ENCODE measurements around the gene RETSAT. TPM values are rescaled to one million over a fixed set of nuclear protein-coding genes. Genes with fewer than 3 reads are reported as not detected.
"Not testable (repeated sequence)": the region's sequence is repeated elsewhere in the genome, so short reads cannot be mapped to it uniquely, and the experiment has no call there.

Gene RETSAT
- total and polyA plus RNA-seq, 11 donors, result 22.5 to 74.9 (median 40.2) TPM

DNA sequence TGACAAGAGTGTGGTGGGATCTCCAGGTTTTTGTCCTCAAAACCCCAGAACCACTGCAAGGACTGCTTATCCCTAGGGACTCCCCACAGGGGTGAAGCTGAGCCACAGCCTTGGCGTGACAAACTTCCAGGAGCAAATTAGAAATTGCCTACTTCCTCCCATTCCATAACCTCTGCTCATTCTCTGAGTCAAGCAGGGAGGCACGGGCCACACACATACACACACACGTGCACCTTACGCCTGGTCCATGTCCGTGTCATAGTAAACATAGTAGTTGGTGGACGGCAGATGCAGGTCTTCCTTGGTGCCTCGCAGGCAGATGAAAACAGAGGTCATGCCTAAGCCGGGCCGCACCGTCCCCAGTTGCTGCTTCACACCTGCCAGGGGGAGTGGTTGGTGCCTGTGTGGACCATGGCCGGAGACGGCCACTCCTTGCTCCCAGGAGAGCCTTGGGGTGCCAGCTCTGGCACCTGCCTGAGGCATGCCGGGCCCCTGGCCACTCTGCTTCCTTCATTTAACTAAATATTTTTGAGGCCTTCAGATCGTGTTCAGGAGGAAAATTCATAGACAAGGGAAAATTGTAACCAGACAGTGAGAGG lies 9.9 kb downstream of the RETSAT start:
- H3K4me3 ChIP-seq, result no peak overlapping the region
- no peak overlapping the region for H3K27ac ChIP-seq
- DNase-seq (no peak), ATAC-seq (no peak)
- no peaks in the 10 kb centered on the region for H3K27me3 ChIP-seq
- no peaks in the 10 kb centered on the region for H3K9me3 ChIP-seq
- TF ChIP-seq, protein P1, sequence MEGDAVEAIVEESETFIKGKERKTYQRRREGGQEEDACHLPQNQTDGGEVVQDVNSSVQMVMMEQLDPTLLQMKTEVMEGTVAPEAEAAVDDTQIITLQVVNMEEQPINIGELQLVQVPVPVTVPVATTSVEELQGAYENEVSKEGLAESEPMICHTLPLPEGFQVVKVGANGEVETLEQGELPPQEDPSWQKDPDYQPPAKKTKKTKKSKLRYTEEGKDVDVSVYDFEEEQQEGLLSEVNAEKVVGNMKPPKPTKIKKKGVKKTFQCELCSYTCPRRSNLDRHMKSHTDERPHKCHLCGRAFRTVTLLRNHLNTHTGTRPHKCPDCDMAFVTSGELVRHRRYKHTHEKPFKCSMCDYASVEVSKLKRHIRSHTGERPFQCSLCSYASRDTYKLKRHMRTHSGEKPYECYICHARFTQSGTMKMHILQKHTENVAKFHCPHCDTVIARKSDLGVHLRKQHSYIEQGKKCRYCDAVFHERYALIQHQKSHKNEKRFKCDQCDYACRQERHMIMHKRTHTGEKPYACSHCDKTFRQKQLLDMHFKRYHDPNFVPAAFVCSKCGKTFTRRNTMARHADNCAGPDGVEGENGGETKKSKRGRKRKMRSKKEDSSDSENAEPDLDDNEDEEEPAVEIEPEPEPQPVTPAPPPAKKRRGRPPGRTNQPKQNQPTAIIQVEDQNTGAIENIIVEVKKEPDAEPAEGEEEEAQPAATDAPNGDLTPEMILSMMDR (IDR thresholded peaks at IDR 0.05), result no peak
- TF ChIP-seq POLR2A (IDR thresholded peaks at IDR 0.05), result no peak
- intact Hi-C loops (cut with DNase I), result no loop called here
- peaks cover 0 to 5% (median 0%) of the 10 kb centered on the region in 12 donors for H3K4me1 ChIP-seq
- WGBS, 4 donors, result 91 to 96% (median 92%) methylated on average over 14 of the region's 14 CpGs
- peaks cover 0 to 70% (median 60%) of the 10 kb centered on the region in 9 donors for H3K36me3 ChIP-seq

DNA sequence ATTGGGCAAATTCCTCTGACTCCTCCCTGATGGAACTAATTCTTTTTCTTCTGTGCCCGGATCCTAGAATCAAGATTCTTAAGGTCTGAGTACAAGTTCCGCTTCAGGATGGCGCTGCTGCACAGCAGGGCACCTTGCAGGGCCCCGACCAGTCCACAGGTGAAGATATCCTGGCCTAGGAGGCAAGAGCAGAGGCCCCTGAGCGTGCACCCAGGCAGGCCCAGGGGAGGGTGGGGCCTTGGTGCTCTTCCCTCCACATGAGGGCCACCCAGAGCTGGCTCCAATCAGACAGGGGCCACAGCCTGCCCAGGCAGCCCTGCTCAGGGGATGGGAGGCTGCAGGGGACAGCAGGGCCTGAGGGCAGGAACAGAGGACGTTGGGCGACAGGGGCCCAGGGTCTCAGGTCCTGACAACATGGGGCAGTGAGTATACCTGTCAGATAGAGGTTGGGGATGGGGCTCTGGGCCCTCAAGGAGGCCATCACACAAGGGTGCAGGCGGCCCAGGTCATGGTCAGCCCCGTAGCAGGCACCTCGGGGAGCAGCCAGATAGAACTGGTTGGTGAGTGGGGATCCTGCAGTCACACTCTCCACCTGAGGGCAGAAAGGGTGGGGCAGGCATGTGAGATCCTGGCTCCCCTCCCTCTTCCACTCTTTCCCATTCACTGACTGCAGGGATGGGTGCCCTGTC lies 11.0 kb downstream of the RETSAT start:
- not testable (repeated sequence) for H3K4me3 ChIP-seq, H3K4me1 ChIP-seq, H3K27me3 ChIP-seq, H3K9me3 ChIP-seq, H3K27ac ChIP-seq, DNase-seq
- intact Hi-C loops (cut with DNase I), result loop anchor here in 3 of 10 donors (1.0 to 2.0 kb wide), 3 partner anchors 25 to 29 kb away; no protein-coding TSS in a partner anchor
- peak in 3 of 4 donors; percentile 21 to 55 (median 22) for ATAC-seq
- peaks cover 0 to 65% (median 50%) of the 10 kb centered on the region in 9 donors for H3K36me3 ChIP-seq
- WGBS, 4 donors, result 89 to 95% (median 93%) methylated on average over 5 to 10 of the region's 10 CpGs

DNA sequence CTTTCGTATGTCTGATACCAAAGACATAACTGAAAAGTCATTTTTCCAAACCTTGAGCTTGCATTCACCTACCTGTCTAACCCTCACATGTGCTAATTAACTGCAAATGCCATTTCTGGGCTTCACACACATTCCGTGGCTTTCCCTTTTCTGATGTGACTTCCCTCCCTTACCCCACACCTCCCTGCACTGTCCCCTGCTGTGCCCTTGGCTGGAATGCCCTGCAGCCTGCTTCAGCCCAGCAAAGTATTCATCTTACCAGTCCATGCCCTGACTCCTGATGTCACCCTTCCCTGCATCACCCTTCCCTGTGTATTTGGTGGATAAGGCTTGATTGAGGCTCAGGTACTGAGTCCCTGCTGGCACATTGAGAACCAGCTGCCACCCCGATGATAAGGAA lies 12.2 kb downstream of the RETSAT start:
- Histone ChIP-seq H3K4me1 (peaks cover 0 to 5% (median 0%) of the 10 kb centered on the region in 12 donors), H3K36me3 (peaks cover 0 to 53% (median 38%) of the 10 kb centered on the region in 9 donors), H3K27me3 (no peaks in the 10 kb centered on the region), H3K27ac (no peak overlapping the region), H3K4me3 (no peak overlapping the region), H3K9me3 (no peaks in the 10 kb centered on the region)
- DNase-seq, result no peak
- intact Hi-C loops (cut with DNase I), result loop anchor here in 2 of 10 donors (2.0 kb wide), 2 partner anchors 23 to 27 kb away; no protein-coding TSS in a partner anchor
- WGBS, 4 donors, result 88 to 95% (median 92%) methylated on average over 3 of the region's 3 CpGs
- TF ChIP-seq POLR2A (IDR thresholded peaks at IDR 0.05), result no peak
- TF ChIP-seq, protein P1 (IDR thresholded peaks at IDR 0.05), result no peak
- ATAC-seq, result no peak

DNA sequence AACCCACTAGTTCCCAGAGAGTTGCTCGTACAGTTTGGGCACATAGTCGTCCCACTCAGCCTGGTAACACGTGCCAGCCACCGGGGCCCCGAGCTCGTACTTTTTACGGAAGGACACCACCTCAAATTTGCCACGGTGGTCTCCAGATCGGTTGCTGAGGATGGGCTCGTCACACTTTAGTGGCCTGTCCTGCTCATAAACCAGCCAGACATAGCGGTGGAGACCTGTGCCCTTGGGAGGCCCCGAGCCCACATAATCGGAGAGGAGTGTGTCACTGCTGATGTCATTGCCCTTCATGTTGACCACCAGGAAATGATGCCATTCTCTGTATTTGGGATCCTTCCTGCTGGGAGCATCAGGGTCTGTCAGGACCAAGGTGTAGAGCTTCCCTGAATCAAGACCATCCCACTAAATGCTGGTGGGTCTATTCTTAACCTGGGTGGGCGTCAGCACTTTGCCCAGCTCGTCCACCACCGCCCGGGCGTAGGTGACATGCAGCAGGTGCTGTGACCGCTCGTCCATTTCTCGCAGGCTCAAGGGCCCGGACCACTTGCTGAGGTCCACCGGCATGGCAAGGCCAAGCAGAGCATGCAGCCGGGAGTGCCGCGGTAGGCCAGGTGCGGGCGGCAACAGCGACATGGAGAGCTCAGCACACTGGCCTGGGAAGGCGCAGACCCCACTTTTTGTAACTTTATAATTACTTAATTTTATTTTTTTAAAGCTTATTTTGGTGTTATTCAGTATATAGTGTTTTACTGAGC lies 12.9 kb downstream of the RETSAT start:
- no peaks in the 10 kb centered on the region for H3K27me3 ChIP-seq
- no peak overlapping the region for H3K4me3 ChIP-seq
- no peak for DNase-seq
- peaks cover 0 to 5% (median 0%) of the 10 kb centered on the region in 12 donors for H3K4me1 ChIP-seq
- H3K36me3 ChIP-seq, result peaks cover 0 to 46% (median 31%) of the 10 kb centered on the region in 9 donors
- intact Hi-C loops (cut with DNase I), result loop anchor here in 2 of 10 donors (2.0 kb wide), 2 partner anchors 23 to 27 kb away; no protein-coding TSS in a partner anchor
- no peaks in the 10 kb centered on the region for H3K9me3 ChIP-seq
- TF ChIP-seq POLR2A (IDR thresholded peaks at IDR 0.05), result no peak
- TF ChIP-seq, protein P1 (IDR thresholded peaks at IDR 0.05), result no peak
- no peak overlapping the region for H3K27ac ChIP-seq
- 93 to 94% (median 94%) methylated on average over 29 to 30 of the region's 30 CpGs for WGBS, 4 donors
- no peak for ATAC-seq

All from heart left ventricle (tissue), 16 donors.